CD14-positive monocyte (primary cell): Measurements from ENCODE around the gene TMPRSS11A. TPM values are rescaled to one million over a fixed set of nuclear protein-coding genes. Genes with fewer than 3 reads are reported as not detected.

Experiments used
- DNase-seq, 3 donors: peaks; one replicate each; pipeline ENCODE4 v3.0.0-alpha.2; 2011 to 2022
- H2AFZ ChIP-seq: 2 replicates; pipeline ENCODE4 v1.6.0; 2012; ENCODE audit warnings: mild to moderate bottlenecking, low read depth, low read length, inconsistent platforms; ENCODE audit not compliant: insufficient read depth, poor library complexity, severe bottlenecking
- H3K27ac ChIP-seq, 2 donors: 1 replicate in 1 of 2; 2 replicates in 1 of 2; pipeline ENCODE4 v1.5.1; 2012 to 2013; ENCODE audit warnings: low read length in 2 of 2, control low read depth in 1 of 2, inconsistent platforms in 1 of 2, low read depth in 1 of 2, mild to moderate bottlenecking in 1 of 2
- H3K27me3 ChIP-seq, 2 donors: one replicate each; pipeline versions ENCODE4 v1.6.0 to v1.6.1; 2011 to 2013; ENCODE audit warnings: low read length in 2 of 2; ENCODE audit not compliant: control insufficient read depth in 2 of 2, insufficient read depth in 2 of 2
- H3K36me3 ChIP-seq, 2 donors: replicated peaks in 1 of 2; 1 replicate in 1 of 2; 2 replicates in 1 of 2; pipeline versions ENCODE4 v1.5.1 to v1.6.1; 2012 to 2013; ENCODE audit warnings: low read length in 2 of 2, control low read depth in 1 of 2, inconsistent platforms in 1 of 2, mild to moderate bottlenecking in 1 of 2; ENCODE audit not compliant: insufficient read depth in 2 of 2, control insufficient read depth in 1 of 2
- H3K4me1 ChIP-seq, 2 donors: 1 replicate in 1 of 2; 2 replicates in 1 of 2; pipeline versions ENCODE4 v1.5.1 to v1.6.1; 2012 to 2013; ENCODE audit warnings: low read length in 2 of 2, control low read depth in 1 of 2, inconsistent platforms in 1 of 2, mild to moderate bottlenecking in 1 of 2, moderate library complexity in 1 of 2; ENCODE audit not compliant: insufficient read depth in 2 of 2, control insufficient read depth in 1 of 2
- H3K4me2 ChIP-seq: replicated peaks from 2 replicates; pipeline ENCODE3; 2012; ENCODE audit warnings: low read length, moderate library complexity, mild to moderate bottlenecking; ENCODE audit not compliant: poor library complexity, severe bottlenecking; ENCODE audit errors: extremely low read depth
- H3K4me3 ChIP-seq, 3 experiments: fragments of 200-600 bp in 1 of 3; sonication (generic) in 1 of 3; replicated peaks in 1 of 3; 1 replicate in 2 of 3; 2 replicates in 1 of 3; pipeline ENCODE4 v1.5.1; 2011 to 2013; ENCODE audit warnings: low read length in 3 of 3, mild to moderate bottlenecking in 3 of 3, control low read depth in 2 of 3, low read depth in 2 of 3, inconsistent platforms in 1 of 3, moderate library complexity in 1 of 3
- H3K79me2 ChIP-seq: 2 replicates; pipeline ENCODE4 v1.6.0; 2012; ENCODE audit warnings: mild to moderate bottlenecking, control low read depth, inconsistent platforms, low read length, moderate library complexity; ENCODE audit not compliant: insufficient read depth
- H3K9ac ChIP-seq: 2 replicates; pipeline ENCODE4 v1.6.0; 2017; ENCODE audit warnings: low read length, mild to moderate bottlenecking; ENCODE audit not compliant: insufficient read depth, poor library complexity, severe bottlenecking
- H3K9me3 ChIP-seq, 2 donors: replicated peaks in 1 of 2; 1 replicate in 1 of 2; 2 replicates in 1 of 2; pipeline versions ENCODE4 v1.5.1 to v1.6.1; 2012 to 2013; ENCODE audit warnings: low read length in 2 of 2, control low read depth in 1 of 2; ENCODE audit not compliant: control insufficient read depth in 1 of 2, insufficient read depth in 1 of 2
- H4K20me1 ChIP-seq: 2 replicates; pipeline ENCODE4 v1.6.0; 2012; ENCODE audit warnings: mild to moderate bottlenecking, low read length, control low read depth, moderate library complexity; ENCODE audit not compliant: insufficient read depth
- H3K27ac Mint-ChIP-seq, 7 donors: one replicate each; pipeline ENCODE4 v1.8.0; 2020; ENCODE audit warnings: mild to moderate bottlenecking in 7 of 7, mixed read lengths in 7 of 7, moderate library complexity in 6 of 7, inconsistent platforms in 2 of 7
- H3K27me3 Mint-ChIP-seq, 3 donors: one replicate each; pipeline ENCODE4 v1.8.0; 2021 to 2022; ENCODE audit warnings: low read depth in 3 of 3, mild to moderate bottlenecking in 3 of 3, mixed read lengths in 3 of 3, moderate library complexity in 3 of 3, inconsistent platforms in 1 of 3
- H3K36me3 Mint-ChIP-seq, 2 donors: one replicate each; pipeline ENCODE4 v1.8.0; 2020; ENCODE audit warnings: mixed read lengths in 2 of 2, inconsistent platforms in 1 of 2, mild to moderate bottlenecking in 1 of 2
- H3K4me1 Mint-ChIP-seq: one replicate; pipeline ENCODE4 v1.8.0; 2020; ENCODE audit warnings: mild to moderate bottlenecking, mixed read lengths
- H3K4me3 Mint-ChIP-seq, 2 donors: one replicate each; pipeline ENCODE4 v1.8.0; 2020; ENCODE audit warnings: mild to moderate bottlenecking in 2 of 2, mixed read lengths in 2 of 2, moderate library complexity in 1 of 2
- H3K9me3 Mint-ChIP-seq, 7 donors: one replicate each; pipeline ENCODE4 v1.8.0; 2020 to 2022; ENCODE audit warnings: mixed read lengths in 7 of 7, mild to moderate bottlenecking in 6 of 7, moderate library complexity in 6 of 7, inconsistent platforms in 2 of 7
- WGBS: methylation state at CpG from one replicate; pipeline ENCODE4 v1.1.5; 2013; ENCODE audit warnings: missing lambda C conversion rate; ENCODE audit not compliant: insufficient coverage; 5-methylcytosine and 5-hydroxymethylcytosine counted together
- intact Hi-C, 2 donors: fragments of 100-400 bp; cut with micrococcal nuclease; formaldehyde crosslinking; loops; one replicate each; pipeline versions ENCODE4 v1.15.0 to v1.15.1; 2023
- polyA plus RNA-seq, 3 donors: library from polyadenylated mRNA; depleted of rRNA in 1 of 3; unstranded in 2 of 3; stranded (reverse) in 1 of 3; fragments of 300-500 nt in 2 of 3; fragments of >200 nt in 1 of 3; fragmentation: Illumina TruSeq in 2 of 3; gene quantifications; 1 replicate in 2 of 3; 2 replicates in 1 of 3; pipeline ENCODE4 v1.2.3, GENCODE V29; 2012 to 2021
- TF ChIP-seq, protein P1 (sequence below): fragments of 200-600 bp; IDR thresholded peaks from one replicate; pipeline ENCODE4 v1.8.0; 2022; ENCODE audit warnings: antibody characterized with exemption, mild to moderate bottlenecking

TMPRSS11A gene
- polyA plus RNA-seq, 3 donors = not detected

DNA sequence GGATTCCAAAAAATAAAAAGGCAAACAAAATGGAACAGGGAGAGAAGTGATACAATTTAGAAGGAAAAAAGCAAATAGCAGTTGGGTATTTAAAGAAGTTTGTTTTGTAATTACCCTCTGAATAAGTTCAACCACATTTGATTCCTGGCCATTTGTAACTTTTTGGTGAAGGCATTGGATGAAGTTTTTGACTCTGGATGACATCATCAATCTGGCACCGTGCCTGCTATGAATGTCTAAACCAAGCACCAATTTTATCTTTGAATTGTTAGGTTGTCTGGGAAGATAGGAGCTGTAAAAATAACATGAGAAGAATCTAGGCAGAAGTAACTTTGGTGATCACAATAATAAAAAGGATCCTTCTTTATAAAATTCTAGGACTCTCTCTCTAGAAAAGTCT, 29.5 kb downstream of the TMPRSS11A start:
- H3K36me3 Mint-ChIP-seq = no peaks in the 10 kb centered on the region

DNA sequence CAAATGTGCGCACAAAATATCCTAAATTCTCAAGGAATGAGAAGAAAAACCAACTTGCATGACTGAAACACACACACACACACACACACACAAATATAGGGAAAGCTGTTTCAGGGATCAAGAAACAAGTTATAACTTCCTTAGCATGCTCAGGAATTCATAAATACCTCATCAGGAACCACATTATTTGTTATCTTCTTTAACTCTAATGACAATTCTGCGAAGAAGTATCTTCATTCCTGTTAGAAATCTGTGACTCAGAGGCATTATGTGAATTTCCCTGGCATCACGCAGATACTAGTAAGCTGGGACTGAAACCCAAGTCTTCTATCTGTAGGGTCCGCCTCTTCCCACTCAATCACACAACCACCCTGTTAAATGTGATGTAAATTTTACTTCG, 30.3 kb downstream of the TMPRSS11A start:
- Mint-ChIP-seq H3K4me1 (no peaks in the 10 kb centered on the region), H3K9me3 (peaks cover 0 to 3% (median 0%) of the 10 kb centered on the region in 7 donors), H3K36me3 (no peaks in the 10 kb centered on the region), H3K27me3 (no peaks in the 10 kb centered on the region), H3K4me3 (no peak overlapping the region), H3K27ac (no peak overlapping the region)
- Histone ChIP-seq H3K79me2 (no peaks in the 10 kb centered on the region), H3K36me3 (no peaks in the 10 kb centered on the region), H3K4me3 (no peak overlapping the region), H3K4me1 (no peaks in the 10 kb centered on the region), H3K4me2 (no peak overlapping the region), H3K9ac (no peak overlapping the region), H4K20me1 (no peaks in the 10 kb centered on the region), H3K9me3 (no peaks in the 10 kb centered on the region), H2AFZ (no peak overlapping the region), H3K27ac (no peak overlapping the region), H3K27me3 (no peaks in the 10 kb centered on the region)
- TF ChIP-seq, protein P1, sequence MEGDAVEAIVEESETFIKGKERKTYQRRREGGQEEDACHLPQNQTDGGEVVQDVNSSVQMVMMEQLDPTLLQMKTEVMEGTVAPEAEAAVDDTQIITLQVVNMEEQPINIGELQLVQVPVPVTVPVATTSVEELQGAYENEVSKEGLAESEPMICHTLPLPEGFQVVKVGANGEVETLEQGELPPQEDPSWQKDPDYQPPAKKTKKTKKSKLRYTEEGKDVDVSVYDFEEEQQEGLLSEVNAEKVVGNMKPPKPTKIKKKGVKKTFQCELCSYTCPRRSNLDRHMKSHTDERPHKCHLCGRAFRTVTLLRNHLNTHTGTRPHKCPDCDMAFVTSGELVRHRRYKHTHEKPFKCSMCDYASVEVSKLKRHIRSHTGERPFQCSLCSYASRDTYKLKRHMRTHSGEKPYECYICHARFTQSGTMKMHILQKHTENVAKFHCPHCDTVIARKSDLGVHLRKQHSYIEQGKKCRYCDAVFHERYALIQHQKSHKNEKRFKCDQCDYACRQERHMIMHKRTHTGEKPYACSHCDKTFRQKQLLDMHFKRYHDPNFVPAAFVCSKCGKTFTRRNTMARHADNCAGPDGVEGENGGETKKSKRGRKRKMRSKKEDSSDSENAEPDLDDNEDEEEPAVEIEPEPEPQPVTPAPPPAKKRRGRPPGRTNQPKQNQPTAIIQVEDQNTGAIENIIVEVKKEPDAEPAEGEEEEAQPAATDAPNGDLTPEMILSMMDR = no peak
- no CpG with 5 or more reads among the region's 5 CpGs for WGBS
- intact Hi-C loops = no loop called here
- no peak for DNase-seq

More for the DNA sequence above, 29.5 kb downstream of the TMPRSS11A start:
- Mint-ChIP-seq H3K4me3 (no peak overlapping the region), H3K4me1 (no peaks in the 10 kb centered on the region), H3K27ac (no peak overlapping the region), H3K27me3 (no peaks in the 10 kb centered on the region), H3K9me3 (peaks cover 0 to 4% (median 3%) of the 10 kb centered on the region in 7 donors)
- Histone ChIP-seq H3K27me3 (no peaks in the 10 kb centered on the region), H3K9me3 (no peaks in the 10 kb centered on the region), H3K79me2 (no peaks in the 10 kb centered on the region), H3K36me3 (no peaks in the 10 kb centered on the region), H3K9ac (no peak overlapping the region), H3K27ac (no peak overlapping the region), H3K4me3 (no peak overlapping the region), H3K4me2 (no peak overlapping the region), H2AFZ (no peak overlapping the region), H4K20me1 (no peaks in the 10 kb centered on the region), H3K4me1 (no peaks in the 10 kb centered on the region)
- no peak for DNase-seq
- intact Hi-C loops = no loop called here
- WGBS = no CpG with 5 or more reads among the region's 1 CpG
- TF ChIP-seq, protein P1 = no peak
